GM10248 (cell line): ENCODE data around the gene KEL.

Experiments
- CTCF ChIA-PET: fragments of 300-600 bp; sonication (Branson Sonifier 250); formaldehyde crosslinking; extraction: SDS; loops from one replicate; lab custom pipeline; 2021; ENCODE audit warnings: antibody characterized with exemption; lab: Yijun Ruan, JAX
- POLR2A ChIA-PET: fragments of 350-650 bp; sonication (Branson Sonifier 250); formaldehyde crosslinking; extraction: SDS; loops from one replicate; lab custom pipeline; 2020; ENCODE audit warnings: antibody characterized with exemption; lab: Yijun Ruan, JAX
- DNase-seq: peaks from one replicate; pipeline ENCODE4 v3.0.0; 2012; ENCODE audit errors: extremely low spot score
- TF ChIP-seq, protein P1 (sequence below): IDR thresholded peaks from 2 replicates; pipeline ENCODE4 v1.5.1; 2012; ENCODE audit warnings: mild to moderate bottlenecking, low read depth; ENCODE audit errors: extremely low read depth, missing control alignments, control extremely low read depth

The KEL gene

GRCh38 chr7:142956951-142957623, 5.1 kb downstream of the KEL start:
- DNase-seq, result no peak
- ChIA-PET POLR2A (interaction anchor here (0.7 kb wide), 1 partner anchor 427 kb away, joined by 3 read pairs; no protein-coding TSS in a partner anchor), CTCF (interaction anchor here (0.6 kb wide), 1 partner anchor 12 kb away, joined by 3 read pairs; no protein-coding TSS in a partner anchor)
- TF ChIP-seq, protein P1, sequence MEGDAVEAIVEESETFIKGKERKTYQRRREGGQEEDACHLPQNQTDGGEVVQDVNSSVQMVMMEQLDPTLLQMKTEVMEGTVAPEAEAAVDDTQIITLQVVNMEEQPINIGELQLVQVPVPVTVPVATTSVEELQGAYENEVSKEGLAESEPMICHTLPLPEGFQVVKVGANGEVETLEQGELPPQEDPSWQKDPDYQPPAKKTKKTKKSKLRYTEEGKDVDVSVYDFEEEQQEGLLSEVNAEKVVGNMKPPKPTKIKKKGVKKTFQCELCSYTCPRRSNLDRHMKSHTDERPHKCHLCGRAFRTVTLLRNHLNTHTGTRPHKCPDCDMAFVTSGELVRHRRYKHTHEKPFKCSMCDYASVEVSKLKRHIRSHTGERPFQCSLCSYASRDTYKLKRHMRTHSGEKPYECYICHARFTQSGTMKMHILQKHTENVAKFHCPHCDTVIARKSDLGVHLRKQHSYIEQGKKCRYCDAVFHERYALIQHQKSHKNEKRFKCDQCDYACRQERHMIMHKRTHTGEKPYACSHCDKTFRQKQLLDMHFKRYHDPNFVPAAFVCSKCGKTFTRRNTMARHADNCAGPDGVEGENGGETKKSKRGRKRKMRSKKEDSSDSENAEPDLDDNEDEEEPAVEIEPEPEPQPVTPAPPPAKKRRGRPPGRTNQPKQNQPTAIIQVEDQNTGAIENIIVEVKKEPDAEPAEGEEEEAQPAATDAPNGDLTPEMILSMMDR, result no peak

GRCh38 chr7:142954680-142955268, 7.4 kb downstream of the KEL start:
- ChIA-PET POLR2A (no interaction called here), CTCF (interaction anchor here (0.8 to 1.3 kb wide), 4 partner anchors 9 to 48 kb away, joined by 3 to 4 read pairs (median 3); no protein-coding TSS in a partner anchor)
- DNase-seq, result no peak
- TF ChIP-seq, protein P1, result no peak

- ChIA-PET POLR2A (no interaction called here), CTCF (interaction anchor here (0.8 to 2.7 kb wide), 2 partner anchors 14 to 265 kb away, joined by 4 to 10 read pairs; no protein-coding TSS in a partner anchor)
- DNase-seq, result no peak
- TF ChIP-seq, protein P1, result no peak
These were observed 11.9 kb downstream of the KEL start for GRCh38 chr7:142950235-142950634.

DNA sequence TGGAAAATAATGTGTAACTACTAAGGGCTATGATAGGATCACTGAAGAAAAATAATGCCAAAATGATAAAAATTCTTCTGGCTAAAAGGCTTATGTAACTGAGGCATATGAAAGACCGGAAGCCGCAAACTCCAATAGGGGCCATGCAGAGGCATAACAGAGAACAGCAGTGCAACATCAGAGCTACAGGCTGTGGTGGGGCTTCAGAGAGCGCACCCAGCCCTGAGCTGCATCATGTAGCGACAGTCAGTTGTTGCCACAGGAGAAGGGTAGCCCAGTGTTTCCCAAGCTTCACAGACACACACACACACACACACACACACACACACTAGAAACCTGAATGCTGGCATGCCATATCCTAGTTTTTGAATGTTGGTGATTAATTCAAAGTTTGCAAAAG, 13.6 kb downstream of the KEL start:
- ChIA-PET CTCF (no interaction called here), POLR2A (no interaction called here)
- no peak for DNase-seq
- TF ChIP-seq, protein P1, result no peak

- DNase-seq, result no peak
- POLR2A ChIA-PET, result no interaction called here
- CTCF ChIA-PET, result interaction anchor here (1.1 kb wide), 1 partner anchor 12 kb away, joined by 3 read pairs; no protein-coding TSS in a partner anchor
- TF ChIP-seq, protein P1, result no peak
These were observed 17.2 kb downstream of the KEL start for GRCh38 chr7:142945001-142945400.

DNA sequence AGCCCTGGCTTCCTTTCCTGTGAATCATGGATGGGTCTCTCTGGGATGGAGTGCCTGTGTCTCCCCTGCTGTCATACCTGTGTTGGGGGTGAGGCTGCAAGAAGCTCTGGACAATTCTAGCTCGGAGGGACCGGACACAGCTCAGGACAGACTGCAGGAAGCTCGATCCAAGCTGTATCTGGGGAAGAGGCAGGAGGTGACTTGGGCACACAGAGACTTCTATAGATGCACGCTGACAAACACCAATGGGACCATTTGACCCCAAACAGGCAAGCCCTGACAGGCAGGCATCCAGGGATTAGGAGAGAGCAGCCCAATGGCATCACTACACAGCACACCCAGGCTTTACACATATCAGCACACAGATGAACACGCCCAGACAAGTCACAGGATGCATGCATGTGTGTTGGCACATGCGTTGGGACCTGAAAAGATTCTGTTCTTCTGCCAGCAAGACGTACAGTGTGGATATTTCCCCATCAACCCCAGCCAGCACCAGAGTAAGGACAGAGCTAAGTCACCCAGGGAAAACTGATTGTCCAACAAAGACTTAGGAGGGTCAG, 18.4 kb downstream of the KEL start:
- TF ChIP-seq, protein P1, result no peak
- CTCF ChIA-PET, result interaction anchor here (1.0 to 1.1 kb wide), 2 partner anchors 12 to 65 kb away, joined by 3 read pairs; no protein-coding TSS in a partner anchor
- no peak for DNase-seq
- POLR2A ChIA-PET, result no interaction called here
